Measurements from ENCODE around the gene SPON1.
"Not testable (repeated sequence)": the region's sequence is repeated elsewhere in the genome, so short reads cannot be mapped to it uniquely, and the experiment has no call there.

GRCh38 chr11:13992158-13992856 is 29.8 kb downstream of the SPON1 start:
- TF ChIP-seq CTCF, POLR2A (IDR thresholded peaks at IDR 0.05): not testable (repeated sequence)

Data from heart left ventricle (tissue), 13 donors.